GM23338 (cell line): ENCODE results near the gene PUS1. TPM values are rescaled to one million over a fixed set of nuclear protein-coding genes. Genes with fewer than 3 reads are reported as not detected.

Experiments used
- ATAC-seq: fragments of 200-7000 bp; cut with Tn5 transposase; 3 replicates; pipeline ENCODE4 v1.9.1; 2020
- DNase-seq: peaks from one replicate; pipeline ENCODE4 v3.0.0-alpha.2; 2015; ENCODE audit warnings: low spot score
- H2AFZ ChIP-seq: fragments of 200-600 bp; sonication (generic); 2 replicates; pipeline ENCODE4 v1.8.0; 2016; ENCODE audit warnings: antibody characterized with exemption, mild to moderate bottlenecking, moderate library complexity
- H3F3A ChIP-seq: fragments of 200-600 bp; sonication (generic); replicated peaks from 2 replicates; pipeline ENCODE4 v1.8.0; 2017; ENCODE audit warnings: antibody characterized with exemption, mixed run types, low read depth
- H3K27ac ChIP-seq: fragments of 200-600 bp; sonication (generic); 2 replicates; pipeline ENCODE4 v1.6.1; 2016; ENCODE audit warnings: low read depth
- H3K27me3 ChIP-seq: fragments of 200-600 bp; sonication (generic); 2 replicates; pipeline ENCODE4 v1.8.0; 2016; ENCODE audit warnings: mild to moderate bottlenecking, mixed run types, moderate library complexity; ENCODE audit not compliant: insufficient read depth
- H3K36me3 ChIP-seq: fragments of 200-600 bp; sonication (generic); 2 replicates; pipeline ENCODE4 v1.8.0; 2016; ENCODE audit warnings: mild to moderate bottlenecking; ENCODE audit not compliant: insufficient read depth
- H3K4me1 ChIP-seq: fragments of 200-600 bp; sonication (generic); 2 replicates; pipeline ENCODE4 v1.8.0; 2016; ENCODE audit warnings: mild to moderate bottlenecking, moderate library complexity; ENCODE audit not compliant: insufficient read depth
- H3K4me2 ChIP-seq: fragments of 200-600 bp; sonication (generic); 2 replicates; pipeline ENCODE4 v1.7.1; 2017; ENCODE audit warnings: mixed run types
- H3K4me3 ChIP-seq: fragments of 200-600 bp; sonication (generic); 2 replicates; pipeline ENCODE4 v1.6.1; 2016; ENCODE audit warnings: mixed run types
- H3K79me2 ChIP-seq: fragments of 200-600 bp; sonication (generic); replicated peaks from 2 replicates; pipeline ENCODE4 v1.8.0; 2017; ENCODE audit warnings: mild to moderate bottlenecking; ENCODE audit not compliant: insufficient read depth
- H3K9me2 ChIP-seq: fragments of 200-600 bp; sonication (generic); 2 replicates; pipeline ENCODE4 v1.8.0; 2017; ENCODE audit not compliant: insufficient read depth
- H4K20me1 ChIP-seq: fragments of 200-600 bp; sonication (generic); replicated peaks from 2 replicates; pipeline ENCODE4 v1.8.0; 2017; ENCODE audit warnings: mild to moderate bottlenecking; ENCODE audit not compliant: insufficient read depth
- H3K27ac Mint-ChIP-seq: 2 replicates; pipeline ENCODE4 v1.8.0; 2020; ENCODE audit warnings: inconsistent platforms, mild to moderate bottlenecking, moderate library complexity, mixed read lengths
- H3K27me3 Mint-ChIP-seq: 3 replicates; pipeline ENCODE4 v1.8.0; 2022; ENCODE audit warnings: low read depth, mild to moderate bottlenecking, moderate library complexity, mixed read lengths, inconsistent platforms; ENCODE audit not compliant: insufficient read depth, poor library complexity
- H3K36me3 Mint-ChIP-seq: 3 replicates; pipeline ENCODE4 v1.8.0; 2021; ENCODE audit warnings: low read depth, mild to moderate bottlenecking, inconsistent platforms, moderate library complexity, mixed read lengths
- H3K4me1 Mint-ChIP-seq: 3 replicates; pipeline ENCODE4 v1.8.0; 2020; ENCODE audit warnings: mild to moderate bottlenecking, inconsistent platforms, mixed read lengths
- H3K4me3 Mint-ChIP-seq: 3 replicates; pipeline ENCODE4 v1.8.0; 2021; ENCODE audit warnings: moderate library complexity, mild to moderate bottlenecking, inconsistent platforms, mixed read lengths
- H3K9me3 Mint-ChIP-seq: 3 replicates; pipeline ENCODE4 v1.8.0; 2020; ENCODE audit warnings: moderate library complexity, mild to moderate bottlenecking, inconsistent platforms, mixed read lengths
- CREB1 ChIP-seq: fragments of 250-450 bp; sonication (Bioruptor Pico); IDR thresholded peaks from 2 replicates; pipeline ENCODE4 v1.5.0; 2020; ENCODE audit warnings: low read depth, mild to moderate bottlenecking, moderate library complexity
- CTCF ChIP-seq, 2 experiments: fragments of 200-600 bp in 1 of 2; sonication (generic) in 1 of 2; conservative IDR thresholded peaks; 2 replicates each; pipeline versions ENCODE4 v1.5.1 to v1.6.1; 2016 to 2017; ENCODE audit warnings: antibody characterized with exemption in 2 of 2, low read depth in 2 of 2, mild to moderate bottlenecking in 2 of 2, moderate library complexity in 1 of 2
- ETS1 ChIP-seq: IDR thresholded peaks from 2 replicates; pipeline ENCODE4 v1.6.1; 2016; ENCODE audit warnings: antibody characterized with exemption
- EZH2 ChIP-seq: fragments of 200-600 bp; sonication (generic); IDR thresholded peaks from one replicate; pipeline ENCODE4 v1.8.0; 2017; ENCODE audit warnings: antibody characterized with exemption, mild to moderate bottlenecking, low read depth; ENCODE audit not compliant: unreplicated experiment
- EZH2phosphoT487 ChIP-seq: fragments of 200-600 bp; sonication (generic); IDR thresholded peaks from one replicate; pipeline ENCODE4 v1.8.1; 2018; ENCODE audit warnings: antibody characterized with exemption; ENCODE audit not compliant: unreplicated experiment
- JUNB ChIP-seq: IDR thresholded peaks from one replicate; pipeline ENCODE4 v1.6.1; 2016; ENCODE audit warnings: antibody characterized with exemption; ENCODE audit not compliant: unreplicated experiment
- NANOG ChIP-seq: IDR thresholded peaks from 2 replicates; pipeline ENCODE4 v1.6.1; 2016; ENCODE audit warnings: antibody characterized with exemption, borderline replicate concordance
- POLR2AphosphoS5 ChIP-seq: IDR thresholded peaks from 2 replicates; pipeline ENCODE4 v1.6.1; 2016; ENCODE audit warnings: antibody characterized with exemption, low read depth
- REST ChIP-seq: IDR thresholded peaks from one replicate; pipeline ENCODE4 v1.6.1; 2018; ENCODE audit warnings: antibody characterized with exemption; ENCODE audit not compliant: unreplicated experiment
- STAT1 ChIP-seq: IDR thresholded peaks from one replicate; pipeline ENCODE4 v1.6.1; 2016; ENCODE audit warnings: antibody characterized with exemption; ENCODE audit not compliant: unreplicated experiment
- ZNF114 ChIP-seq: fragments of 250-450 bp; sonication (Bioruptor Pico); IDR thresholded peaks from 2 replicates; pipeline ENCODE4 v1.5.0; 2020; ENCODE audit warnings: mild to moderate bottlenecking, moderate library complexity
- ZNF331 ChIP-seq: fragments of 250-450 bp; sonication (Bioruptor Pico); IDR thresholded peaks from 2 replicates; pipeline ENCODE4 v1.5.0; 2020; ENCODE audit warnings: low read depth, mild to moderate bottlenecking, moderate library complexity
- polyA plus RNA-seq: library from polyadenylated mRNA; unstranded; fragments of >200 nt; fragmentation: Nextera tagmentation; extraction: Ambion mirVana; gene quantifications from 2 replicates; pipeline ENCODE4 v1.2.1, GENCODE V29; 2016
- total RNA-seq: library from RNA; depleted of rRNA; stranded (reverse); fragments of >200 nt; shearing (Covaris generic); gene quantifications from 2 replicates; pipeline ENCODE4 v1.2.3, GENCODE V29; 2014

The PUS1 gene
- total and polyA plus RNA-seq, 2 experiments from 2014 or later, result 52.4 to 73.0 TPM

GRCh38 chr12:131963381-131963780 lies 34.3 kb downstream of the PUS1 start (continued):
- TF ChIP-seq REST (no peak), POLR2AphosphoS5 (no peak), EZH2 (no peak), JUNB (no peak), ETS1 (no peak), EZH2phosphoT487 (no peak), CREB1 (CRISPR knock-in tag) (no peak), STAT1 (no peak), ZNF114 (CRISPR knock-in tag) (no peak)

- ATAC-seq, result no peak
- peaks cover 45% of the 10 kb centered on the region for H4K20me1 ChIP-seq
- peaks cover 13% of the 10 kb centered on the region for H3K36me3 Mint-ChIP-seq
- no peak for TF ChIP-seq STAT1
- TF ChIP-seq EZH2, result no peak
- no peak for TF ChIP-seq ZNF114 (CRISPR knock-in tag)
- no peak for TF ChIP-seq ETS1
- no peak for TF ChIP-seq ZNF331 (CRISPR knock-in tag)
- no peak for TF ChIP-seq POLR2AphosphoS5
- TF ChIP-seq JUNB, result no peak
- TF ChIP-seq CREB1 (CRISPR knock-in tag), result no peak
- no peak for TF ChIP-seq CTCF (conservative IDR thresholded peaks at IDR 0.05; ENCODE audit: low read depth in 2 of 2)
- TF ChIP-seq NANOG, result no peak
- TF ChIP-seq REST, result no peak
- TF ChIP-seq EZH2phosphoT487, result no peak
These were observed 36.0 kb downstream of the PUS1 start for GRCh38 chr12:131965073-131965472.

More at GRCh38 chr12:131965073-131965472, 36.0 kb downstream of the PUS1 start:
- Histone ChIP-seq H2AFZ (no peak overlapping the region), H3K4me2 (no peak overlapping the region), H3K9me2 (no peaks in the 10 kb centered on the region), H3K4me3 (no peak overlapping the region), H3K4me1 (no peaks in the 10 kb centered on the region), H3K36me3 (peaks cover 5% of the 10 kb centered on the region; the same call in 1 of the 2 replicates), H3F3A (no peaks in the 10 kb centered on the region), H3K27me3 (no peaks in the 10 kb centered on the region), H3K27ac (no peak overlapping the region), H3K79me2 (peaks cover 87% of the 10 kb centered on the region)
- H3K9me3 Mint-ChIP-seq, result no peaks in the 10 kb centered on the region
- H3K27ac Mint-ChIP-seq, result no peak overlapping the region
- no peaks in the 10 kb centered on the region for H3K27me3 Mint-ChIP-seq
- no peak overlapping the region for H3K4me3 Mint-ChIP-seq
- DNase-seq, result no peak
- no peaks in the 10 kb centered on the region for H3K4me1 Mint-ChIP-seq
